GM23338 (cell line): ENCODE measurements around the gene SOD3.

Experiments
- CREB1 ChIP-seq: fragments of 250-450 bp; sonication (Bioruptor Pico); IDR thresholded peaks from 2 replicates; pipeline ENCODE4 v1.5.0; 2020; ENCODE audit warnings: low read depth, mild to moderate bottlenecking, moderate library complexity
- EZH2 ChIP-seq: fragments of 200-600 bp; sonication (generic); IDR thresholded peaks from one replicate; pipeline ENCODE4 v1.8.0; 2017; ENCODE audit warnings: antibody characterized with exemption, mild to moderate bottlenecking, low read depth; ENCODE audit not compliant: unreplicated experiment
- EZH2phosphoT487 ChIP-seq: fragments of 200-600 bp; sonication (generic); IDR thresholded peaks from one replicate; pipeline ENCODE4 v1.8.1; 2018; ENCODE audit warnings: antibody characterized with exemption; ENCODE audit not compliant: unreplicated experiment
- JUNB ChIP-seq: IDR thresholded peaks from one replicate; pipeline ENCODE4 v1.6.1; 2016; ENCODE audit warnings: antibody characterized with exemption; ENCODE audit not compliant: unreplicated experiment
- POLR2AphosphoS5 ChIP-seq: IDR thresholded peaks from 2 replicates; pipeline ENCODE4 v1.6.1; 2016; ENCODE audit warnings: antibody characterized with exemption, low read depth
- ZNF331 ChIP-seq: fragments of 250-450 bp; sonication (Bioruptor Pico); IDR thresholded peaks from 2 replicates; pipeline ENCODE4 v1.5.0; 2020; ENCODE audit warnings: low read depth, mild to moderate bottlenecking, moderate library complexity
- ZNF462 ChIP-seq: fragments of 250-450 bp; sonication (Bioruptor Pico); IDR thresholded peaks from 2 replicates; pipeline ENCODE4 v1.5.0; 2020; ENCODE audit warnings: mild to moderate bottlenecking, moderate library complexity
- TF ChIP-seq, protein P1 (sequence below), 2 experiments: fragments of 200-600 bp in 1 of 2; sonication (generic) in 1 of 2; conservative IDR thresholded peaks; 2 replicates each; pipeline versions ENCODE4 v1.5.1 to v1.6.1; 2016 to 2017; ENCODE audit warnings: antibody characterized with exemption in 2 of 2, low read depth in 2 of 2, mild to moderate bottlenecking in 2 of 2, moderate library complexity in 1 of 2
- TF ChIP-seq, protein P2 (sequence below): IDR thresholded peaks from one replicate; pipeline ENCODE4 v1.6.1; 2018; ENCODE audit warnings: antibody characterized with exemption; ENCODE audit not compliant: unreplicated experiment

GRCh38 chr4:24798036-24798610 lies 2.8 kb downstream of the SOD3 start:
- TF ChIP-seq, protein P1, sequence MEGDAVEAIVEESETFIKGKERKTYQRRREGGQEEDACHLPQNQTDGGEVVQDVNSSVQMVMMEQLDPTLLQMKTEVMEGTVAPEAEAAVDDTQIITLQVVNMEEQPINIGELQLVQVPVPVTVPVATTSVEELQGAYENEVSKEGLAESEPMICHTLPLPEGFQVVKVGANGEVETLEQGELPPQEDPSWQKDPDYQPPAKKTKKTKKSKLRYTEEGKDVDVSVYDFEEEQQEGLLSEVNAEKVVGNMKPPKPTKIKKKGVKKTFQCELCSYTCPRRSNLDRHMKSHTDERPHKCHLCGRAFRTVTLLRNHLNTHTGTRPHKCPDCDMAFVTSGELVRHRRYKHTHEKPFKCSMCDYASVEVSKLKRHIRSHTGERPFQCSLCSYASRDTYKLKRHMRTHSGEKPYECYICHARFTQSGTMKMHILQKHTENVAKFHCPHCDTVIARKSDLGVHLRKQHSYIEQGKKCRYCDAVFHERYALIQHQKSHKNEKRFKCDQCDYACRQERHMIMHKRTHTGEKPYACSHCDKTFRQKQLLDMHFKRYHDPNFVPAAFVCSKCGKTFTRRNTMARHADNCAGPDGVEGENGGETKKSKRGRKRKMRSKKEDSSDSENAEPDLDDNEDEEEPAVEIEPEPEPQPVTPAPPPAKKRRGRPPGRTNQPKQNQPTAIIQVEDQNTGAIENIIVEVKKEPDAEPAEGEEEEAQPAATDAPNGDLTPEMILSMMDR (conservative IDR thresholded peaks at IDR 0.05; ENCODE audit: low read depth in 2 of 2), result peak in 1 of 2 experiments; percentile 23; a peak in 1 of 4 replicates
- TF ChIP-seq POLR2AphosphoS5 (no peak), EZH2phosphoT487 (no peak), ZNF462 (no peak), ZNF331 (CRISPR knock-in tag) (no peak), EZH2 (no peak), CREB1 (no peak), JUNB (no peak)
- TF ChIP-seq, protein P2, sequence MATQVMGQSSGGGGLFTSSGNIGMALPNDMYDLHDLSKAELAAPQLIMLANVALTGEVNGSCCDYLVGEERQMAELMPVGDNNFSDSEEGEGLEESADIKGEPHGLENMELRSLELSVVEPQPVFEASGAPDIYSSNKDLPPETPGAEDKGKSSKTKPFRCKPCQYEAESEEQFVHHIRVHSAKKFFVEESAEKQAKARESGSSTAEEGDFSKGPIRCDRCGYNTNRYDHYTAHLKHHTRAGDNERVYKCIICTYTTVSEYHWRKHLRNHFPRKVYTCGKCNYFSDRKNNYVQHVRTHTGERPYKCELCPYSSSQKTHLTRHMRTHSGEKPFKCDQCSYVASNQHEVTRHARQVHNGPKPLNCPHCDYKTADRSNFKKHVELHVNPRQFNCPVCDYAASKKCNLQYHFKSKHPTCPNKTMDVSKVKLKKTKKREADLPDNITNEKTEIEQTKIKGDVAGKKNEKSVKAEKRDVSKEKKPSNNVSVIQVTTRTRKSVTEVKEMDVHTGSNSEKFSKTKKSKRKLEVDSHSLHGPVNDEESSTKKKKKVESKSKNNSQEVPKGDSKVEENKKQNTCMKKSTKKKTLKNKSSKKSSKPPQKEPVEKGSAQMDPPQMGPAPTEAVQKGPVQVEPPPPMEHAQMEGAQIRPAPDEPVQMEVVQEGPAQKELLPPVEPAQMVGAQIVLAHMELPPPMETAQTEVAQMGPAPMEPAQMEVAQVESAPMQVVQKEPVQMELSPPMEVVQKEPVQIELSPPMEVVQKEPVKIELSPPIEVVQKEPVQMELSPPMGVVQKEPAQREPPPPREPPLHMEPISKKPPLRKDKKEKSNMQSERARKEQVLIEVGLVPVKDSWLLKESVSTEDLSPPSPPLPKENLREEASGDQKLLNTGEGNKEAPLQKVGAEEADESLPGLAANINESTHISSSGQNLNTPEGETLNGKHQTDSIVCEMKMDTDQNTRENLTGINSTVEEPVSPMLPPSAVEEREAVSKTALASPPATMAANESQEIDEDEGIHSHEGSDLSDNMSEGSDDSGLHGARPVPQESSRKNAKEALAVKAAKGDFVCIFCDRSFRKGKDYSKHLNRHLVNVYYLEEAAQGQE, result no peak
